ENCODE measurements around the gene SEMA6B.
"Not testable (repeated sequence)": the region's sequence is repeated elsewhere in the genome, so short reads cannot be mapped to it uniquely, and the experiment has no call there.

SEMA6B gene

DNA sequence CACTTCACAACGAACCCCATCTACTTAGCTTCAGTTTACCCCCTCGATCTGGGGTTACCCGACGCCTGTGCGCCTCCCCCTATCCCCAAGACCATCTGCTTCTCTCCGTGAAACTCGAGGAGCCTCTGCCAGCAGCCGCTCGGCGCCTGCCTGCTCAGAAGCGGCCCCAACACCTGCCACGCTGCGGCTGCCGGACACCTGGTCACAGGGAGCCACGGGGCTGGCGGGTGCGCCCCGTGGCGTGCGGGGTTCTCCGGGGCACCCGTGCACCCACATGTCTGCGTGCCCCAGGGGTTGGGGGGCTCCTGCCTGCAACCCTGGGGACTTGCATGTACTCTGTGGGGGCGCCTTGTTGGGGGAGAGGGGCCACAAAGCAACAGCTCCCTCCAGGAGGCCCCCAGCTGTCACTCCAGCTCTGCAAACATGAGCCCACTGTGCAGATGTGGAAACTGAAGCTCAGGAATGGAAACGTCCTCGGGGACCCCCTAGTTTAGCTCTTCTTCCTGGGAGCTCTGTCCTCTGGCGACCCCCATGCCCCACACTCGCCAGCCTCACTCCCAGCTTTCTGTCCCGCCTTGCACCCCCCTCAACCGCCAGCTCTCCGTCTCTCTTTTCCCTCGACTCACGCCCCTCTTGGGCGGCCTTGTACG is 7.0 kb upstream of the SEMA6B start:
- no peak overlapping the region for H3K4me3 ChIP-seq (ENCODE audit: low read depth, low read length)
- in situ Hi-C loops (cut with HindIII; ENCODE audit: low sequenced_read_pairs), result no loop called here
- TF ChIP-seq, protein P1, sequence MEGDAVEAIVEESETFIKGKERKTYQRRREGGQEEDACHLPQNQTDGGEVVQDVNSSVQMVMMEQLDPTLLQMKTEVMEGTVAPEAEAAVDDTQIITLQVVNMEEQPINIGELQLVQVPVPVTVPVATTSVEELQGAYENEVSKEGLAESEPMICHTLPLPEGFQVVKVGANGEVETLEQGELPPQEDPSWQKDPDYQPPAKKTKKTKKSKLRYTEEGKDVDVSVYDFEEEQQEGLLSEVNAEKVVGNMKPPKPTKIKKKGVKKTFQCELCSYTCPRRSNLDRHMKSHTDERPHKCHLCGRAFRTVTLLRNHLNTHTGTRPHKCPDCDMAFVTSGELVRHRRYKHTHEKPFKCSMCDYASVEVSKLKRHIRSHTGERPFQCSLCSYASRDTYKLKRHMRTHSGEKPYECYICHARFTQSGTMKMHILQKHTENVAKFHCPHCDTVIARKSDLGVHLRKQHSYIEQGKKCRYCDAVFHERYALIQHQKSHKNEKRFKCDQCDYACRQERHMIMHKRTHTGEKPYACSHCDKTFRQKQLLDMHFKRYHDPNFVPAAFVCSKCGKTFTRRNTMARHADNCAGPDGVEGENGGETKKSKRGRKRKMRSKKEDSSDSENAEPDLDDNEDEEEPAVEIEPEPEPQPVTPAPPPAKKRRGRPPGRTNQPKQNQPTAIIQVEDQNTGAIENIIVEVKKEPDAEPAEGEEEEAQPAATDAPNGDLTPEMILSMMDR (IDR thresholded peaks at IDR 0.05; ENCODE audit: low read depth, low read length, missing control alignments), result no peak
- DNase-seq (ENCODE audit: low read depth), result no peak

GRCh38 chr19:4563562-4563961 is 4.1 kb upstream of the SEMA6B start:
- H3K4me3 ChIP-seq (ENCODE audit: low read depth, low read length); in situ Hi-C loops (cut with HindIII; ENCODE audit: low sequenced_read_pairs); DNase-seq (ENCODE audit: low read depth): not testable (repeated sequence)

GRCh38 chr19:4562085-4562484 is 2.6 kb upstream of the SEMA6B start:
- H3K4me3 ChIP-seq (ENCODE audit: low read depth, low read length); in situ Hi-C loops (cut with HindIII; ENCODE audit: low sequenced_read_pairs); DNase-seq (ENCODE audit: low read depth): not testable (repeated sequence)

DNA sequence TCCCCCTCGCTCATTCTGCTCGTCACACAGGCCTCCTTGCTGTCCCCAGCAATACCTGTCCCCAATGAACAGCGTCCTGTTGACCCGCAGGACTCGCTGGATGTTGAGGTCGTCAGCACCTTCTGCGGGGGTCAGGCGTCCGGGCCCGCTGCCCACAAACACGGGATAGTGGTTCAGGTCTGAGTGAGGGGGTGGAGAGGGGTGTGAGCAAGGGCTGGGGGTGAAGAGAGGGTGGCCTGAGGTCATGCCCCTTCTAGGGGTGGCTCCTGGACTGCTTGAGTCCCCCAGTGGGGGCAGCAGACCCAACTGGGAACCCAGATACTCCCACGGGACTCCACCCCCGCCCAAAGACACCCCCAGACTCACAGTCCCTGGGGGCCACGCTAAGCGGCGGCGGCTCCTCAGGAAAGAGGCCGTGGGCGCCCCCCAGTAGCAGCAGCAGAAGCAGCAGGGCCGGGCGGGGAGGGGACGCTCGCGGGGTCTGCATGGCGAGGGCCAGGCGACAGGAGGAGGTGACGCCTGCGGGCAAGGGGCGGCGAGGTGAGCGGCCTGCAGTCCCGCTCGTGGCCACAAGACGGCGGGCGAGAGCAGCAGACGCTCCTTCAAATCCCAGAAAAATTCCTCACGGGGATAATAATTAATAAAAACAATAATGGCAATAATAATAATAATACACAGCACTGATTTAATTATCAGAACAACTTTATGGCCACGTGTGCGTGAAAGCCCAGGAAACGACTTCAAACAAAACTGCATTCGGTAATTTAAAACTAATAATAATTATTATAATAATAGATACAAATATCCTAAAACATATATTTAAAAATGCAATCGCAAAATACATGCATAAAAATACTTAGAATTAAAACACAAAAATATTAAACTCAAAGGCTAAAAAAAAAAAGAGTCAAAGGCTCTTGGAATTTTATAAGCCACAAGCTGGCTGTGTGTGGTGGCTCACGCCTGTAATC is 1.2 kb downstream of the SEMA6B start:
- in situ Hi-C loops (cut with HindIII; ENCODE audit: low sequenced_read_pairs), result no loop called here
- no peak for DNase-seq (ENCODE audit: low read depth)
- no peak overlapping the region for H3K4me3 ChIP-seq (ENCODE audit: low read depth, low read length)
- TF ChIP-seq, protein P1 (IDR thresholded peaks at IDR 0.05; ENCODE audit: low read depth, low read length, missing control alignments), result peak; percentile 100

GRCh38 chr19:4557144-4557970 is 2.1 kb downstream of the SEMA6B start:
- H3K4me3 ChIP-seq (ENCODE audit: low read depth, low read length), result no peak overlapping the region
- DNase-seq (ENCODE audit: low read depth), result no peak
- TF ChIP-seq, protein P1 (IDR thresholded peaks at IDR 0.05; ENCODE audit: low read depth, low read length, missing control alignments), result peak; percentile 18
- in situ Hi-C loops (cut with HindIII; ENCODE audit: low sequenced_read_pairs), result no loop called here

DNA sequence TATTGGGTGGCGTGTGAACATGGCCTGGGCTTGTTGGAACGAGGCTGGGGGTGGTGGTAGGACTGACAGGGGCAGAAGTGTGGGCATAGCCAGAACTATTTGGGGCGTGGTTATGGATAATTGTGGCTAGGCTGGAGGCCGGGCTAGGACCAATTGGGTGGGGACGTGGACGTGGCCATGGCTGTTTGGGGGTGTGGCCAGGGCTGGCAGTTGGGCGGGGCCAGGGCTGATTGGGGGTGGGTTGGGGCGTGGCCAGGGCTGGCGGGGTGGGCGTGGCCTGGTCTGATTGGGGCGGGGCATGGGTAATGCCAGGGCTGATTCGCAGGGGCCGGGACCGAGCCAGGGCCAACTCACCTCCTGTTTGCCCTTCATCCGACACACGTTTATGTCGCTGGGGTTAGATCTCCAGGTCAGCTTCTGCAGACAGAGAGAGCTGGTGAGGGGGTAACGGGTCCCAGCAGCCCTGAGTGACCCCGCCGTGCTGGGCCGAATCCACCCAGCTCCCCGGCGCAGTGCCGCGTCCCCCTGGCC is 2.8 kb downstream of the SEMA6B start:
- no peak for DNase-seq (ENCODE audit: low read depth)

More for the DNA sequence above, 2.8 kb downstream of the SEMA6B start:
- in situ Hi-C loops (cut with HindIII; ENCODE audit: low sequenced_read_pairs), result no loop called here
- TF ChIP-seq, protein P1 (IDR thresholded peaks at IDR 0.05; ENCODE audit: low read depth, low read length, missing control alignments), result no peak
- H3K4me3 ChIP-seq (ENCODE audit: low read depth, low read length), result no peak overlapping the region

Measured in astrocyte of the cerebellum (primary cell).